Measurements from ENCODE around the gene CCL1.

The CCL1 gene

DNA sequence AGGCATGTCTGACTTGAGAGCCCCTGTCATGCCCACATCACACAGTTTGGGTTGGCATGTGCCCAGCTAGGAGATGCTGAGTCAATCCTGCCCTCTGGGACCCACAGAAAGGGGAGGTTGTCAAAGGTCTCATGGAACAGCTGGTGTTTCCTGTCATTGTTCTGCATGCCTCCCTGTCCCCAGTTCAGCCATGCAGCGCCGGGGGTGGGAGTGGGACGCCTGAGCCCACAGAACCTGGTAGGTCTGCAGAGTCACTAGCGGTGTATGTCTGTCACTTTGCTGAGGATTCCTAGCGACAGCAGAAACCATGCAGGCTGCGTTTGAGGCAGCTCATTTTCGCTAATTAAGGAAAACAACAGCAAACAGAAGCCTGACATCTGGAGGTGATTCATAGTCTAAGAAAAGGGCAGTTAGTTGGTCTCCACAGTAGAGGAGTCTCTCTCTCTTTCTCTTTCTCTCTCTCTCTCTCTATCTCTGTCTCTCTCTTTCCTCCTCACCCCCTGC lies 19.6 kb upstream of the CCL1 start:
- DNase-seq: no peak

DNA sequence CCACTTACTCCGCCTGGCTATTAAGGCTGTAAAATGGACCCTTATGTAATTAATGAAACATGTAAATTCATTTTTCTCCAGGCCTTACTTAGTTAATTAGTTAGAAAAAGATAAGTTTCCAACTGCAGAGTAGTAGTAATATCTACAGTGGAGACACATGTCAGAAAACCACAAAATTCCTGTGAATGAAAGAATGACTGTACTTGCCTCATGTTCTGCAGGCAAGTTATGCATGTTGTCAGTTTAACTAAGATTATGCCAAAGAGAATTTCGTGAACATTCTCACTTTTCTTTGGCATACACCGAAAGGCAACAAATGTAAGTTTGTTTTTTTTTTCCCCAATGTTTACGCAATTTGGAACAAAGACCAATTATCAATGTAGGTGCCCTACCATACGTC lies 16.8 kb upstream of the CCL1 start:
- DNase-seq: no peak

DNA sequence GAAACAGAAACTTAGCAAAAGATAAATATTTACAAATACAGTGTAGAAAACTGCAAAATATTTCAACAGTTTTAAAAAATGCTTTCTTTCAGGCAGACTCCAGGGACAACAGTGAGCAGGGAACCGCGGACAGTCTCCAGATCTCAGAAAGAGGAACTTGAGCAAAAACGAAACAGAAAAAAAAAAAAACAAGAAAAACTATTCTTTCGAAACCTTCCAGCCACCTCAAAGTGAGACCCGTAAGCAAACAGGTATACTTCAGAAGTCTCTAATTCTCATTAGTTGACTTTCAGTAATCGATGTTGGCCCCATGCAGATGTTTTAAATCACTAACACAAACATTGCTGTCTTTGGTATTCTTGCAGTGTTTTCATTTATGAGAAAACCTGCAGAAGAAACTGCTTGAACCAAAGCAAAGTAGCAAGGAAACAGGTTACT lies 15.7 kb upstream of the CCL1 start:
- DNase-seq: no peak

DNA sequence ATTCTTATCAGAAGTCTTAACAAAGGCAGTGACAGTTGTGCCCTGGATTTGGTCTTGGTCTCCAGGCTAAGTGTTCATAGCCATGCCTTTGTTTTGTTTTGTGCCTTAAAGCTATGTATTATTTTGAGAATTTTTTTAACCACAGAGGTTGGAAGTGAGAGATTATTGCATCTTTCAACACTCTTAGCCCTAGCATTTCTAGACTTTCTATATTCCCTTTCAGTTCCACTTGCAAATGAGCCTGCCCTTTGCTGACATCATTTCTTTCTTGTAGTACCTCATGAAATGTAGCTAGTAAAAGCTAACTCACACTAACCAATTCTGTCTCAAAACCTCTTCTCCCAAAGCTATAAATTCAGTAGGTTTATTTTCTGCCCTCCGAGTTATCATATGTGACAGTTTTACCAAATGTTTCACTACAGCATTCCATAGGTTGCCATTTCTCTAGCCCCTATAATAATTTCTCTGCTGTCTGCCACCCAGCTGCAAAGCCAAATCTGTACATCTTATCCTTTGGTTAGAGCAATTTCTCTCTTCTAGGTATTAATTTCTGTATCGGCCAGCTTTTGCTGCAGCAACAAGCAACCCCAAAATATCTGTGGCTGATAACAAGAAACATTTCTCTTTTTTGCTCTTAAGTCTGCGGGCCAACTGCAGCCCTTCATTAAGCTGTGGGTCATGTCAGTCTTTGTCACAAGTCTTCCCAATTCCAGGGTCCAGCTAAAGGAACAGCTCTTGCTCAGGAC lies 14.2 kb upstream of the CCL1 start:
- DNase-seq: no peak

DNA sequence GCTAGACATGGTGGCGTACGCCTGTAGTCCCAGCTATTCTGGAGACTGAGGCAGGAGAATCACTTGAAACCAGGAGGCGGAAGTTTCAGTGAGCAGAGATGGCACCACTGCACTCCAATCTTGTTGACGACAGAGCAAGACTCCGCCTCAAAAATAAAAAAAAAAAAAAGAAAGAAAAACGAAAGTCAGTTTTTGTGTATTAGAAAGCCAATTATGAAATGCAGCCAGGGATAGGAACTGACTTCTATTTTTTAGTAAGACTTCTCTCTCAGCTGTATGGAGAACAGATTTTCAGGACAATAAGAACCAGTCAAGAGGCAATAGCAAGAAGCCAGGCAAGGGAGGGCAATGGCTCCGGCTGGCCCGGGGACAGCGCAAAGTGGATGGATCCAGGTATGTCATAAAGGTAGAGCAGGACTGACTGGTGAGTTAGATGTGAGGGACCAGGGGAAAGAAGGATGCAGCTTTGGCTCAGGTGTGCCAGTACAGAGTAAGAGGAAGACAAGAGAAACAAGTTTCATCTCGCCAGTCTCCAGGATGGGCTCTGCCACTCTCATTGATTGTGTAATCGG lies 12.5 kb upstream of the CCL1 start:
- no peak for DNase-seq

DNA sequence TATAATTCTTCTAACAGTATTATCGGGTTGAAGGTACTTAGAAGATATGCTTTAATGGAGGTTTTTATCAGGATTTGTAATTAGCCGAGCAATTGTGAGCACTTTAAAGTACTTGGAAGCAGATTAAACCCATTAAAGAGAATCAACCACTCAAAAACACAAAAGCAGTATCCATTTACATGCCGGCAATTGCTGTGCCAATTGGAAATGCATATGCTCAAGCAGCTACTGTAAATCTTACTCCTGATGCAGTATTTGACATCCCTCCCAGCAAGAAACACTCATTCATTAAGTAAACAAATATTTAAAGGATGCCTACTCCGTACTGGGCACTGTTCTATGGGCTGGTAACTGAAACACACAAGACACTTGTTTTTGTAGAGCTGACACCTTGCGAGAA lies 11.4 kb upstream of the CCL1 start:
- peak; percentile 86 for DNase-seq

DNA sequence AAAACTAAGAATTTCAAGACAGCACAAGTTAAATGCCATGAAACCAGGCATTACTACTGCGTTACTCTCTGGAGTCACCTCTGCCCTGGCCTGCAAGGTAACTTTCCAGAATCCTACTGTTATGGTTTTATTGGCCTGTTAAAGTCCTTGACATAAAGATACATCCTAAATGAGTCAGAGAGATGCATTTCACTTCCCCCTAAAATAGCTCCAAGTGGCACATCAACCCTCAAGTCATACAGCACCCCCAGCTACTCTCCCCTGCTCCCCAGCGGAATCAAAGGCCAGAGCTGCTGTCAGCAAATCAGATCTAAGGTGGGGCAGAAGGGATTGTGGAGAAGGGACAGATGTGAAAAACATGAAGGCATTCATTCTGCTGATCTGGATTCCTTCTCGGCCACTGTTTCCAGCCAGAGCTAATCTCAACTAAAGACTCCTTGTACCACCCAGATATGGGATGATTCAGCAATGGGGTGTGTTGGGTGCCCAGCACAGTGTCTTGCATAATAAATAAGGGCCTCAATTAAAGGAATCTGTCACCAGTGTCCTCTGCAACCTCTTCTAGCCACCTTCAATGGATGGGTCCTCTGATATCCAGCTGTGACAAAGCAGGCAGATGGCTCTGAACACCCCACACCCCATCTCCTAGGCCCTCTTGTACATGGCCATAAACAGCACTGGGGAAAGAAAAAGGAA lies 8.5 kb upstream of the CCL1 start:
- DNase-seq: no peak

DNA sequence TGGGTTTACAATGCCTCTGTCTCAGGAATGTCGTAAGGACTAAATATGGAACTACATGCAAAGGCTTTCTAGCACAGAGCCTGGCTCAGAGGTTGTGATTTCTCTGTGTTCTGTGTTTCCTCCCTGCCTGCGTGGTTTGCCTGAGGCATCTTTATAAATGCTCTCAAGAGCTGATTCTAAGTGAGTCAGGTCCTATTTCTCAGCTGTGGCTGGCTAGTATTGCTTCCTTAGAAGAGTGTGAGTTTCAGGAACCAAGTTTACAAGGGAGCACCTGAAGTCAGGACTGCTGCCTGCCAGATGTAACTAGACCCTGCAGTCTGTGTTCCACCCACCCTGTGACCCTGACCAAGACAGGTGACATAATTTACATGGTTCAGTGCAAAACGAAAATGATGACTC lies 8.0 kb upstream of the CCL1 start:
- no peak for DNase-seq

DNA sequence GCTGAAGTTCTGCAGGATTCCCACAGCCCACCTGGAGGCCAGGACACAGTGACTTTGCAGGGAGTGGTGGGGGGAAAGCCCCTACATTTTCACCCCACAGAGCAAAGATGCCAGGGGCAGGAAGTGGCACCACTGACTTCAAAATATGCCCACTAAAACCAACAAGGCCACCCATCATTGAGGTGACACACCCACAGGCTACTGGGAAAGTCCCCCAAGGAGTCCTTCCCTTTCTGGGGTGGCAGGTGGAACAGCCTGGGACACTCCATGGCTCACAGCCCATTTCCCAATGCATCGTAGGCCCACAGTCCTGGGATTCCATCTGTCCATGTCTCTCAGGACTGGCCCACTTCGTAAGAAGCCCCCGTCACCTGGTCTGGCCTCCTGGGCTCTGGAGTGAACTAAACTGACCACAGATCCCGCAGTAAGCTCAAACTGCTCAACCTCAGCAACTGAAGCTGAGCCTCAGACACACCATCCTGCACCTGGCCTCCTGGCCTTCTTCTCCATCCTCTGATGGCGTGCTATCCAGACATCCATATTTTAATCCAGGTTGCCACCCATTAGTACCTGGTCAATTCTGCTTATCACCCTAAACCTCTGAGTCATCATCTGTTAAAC lies 7.5 kb upstream of the CCL1 start:
- no peak for DNase-seq

DNA sequence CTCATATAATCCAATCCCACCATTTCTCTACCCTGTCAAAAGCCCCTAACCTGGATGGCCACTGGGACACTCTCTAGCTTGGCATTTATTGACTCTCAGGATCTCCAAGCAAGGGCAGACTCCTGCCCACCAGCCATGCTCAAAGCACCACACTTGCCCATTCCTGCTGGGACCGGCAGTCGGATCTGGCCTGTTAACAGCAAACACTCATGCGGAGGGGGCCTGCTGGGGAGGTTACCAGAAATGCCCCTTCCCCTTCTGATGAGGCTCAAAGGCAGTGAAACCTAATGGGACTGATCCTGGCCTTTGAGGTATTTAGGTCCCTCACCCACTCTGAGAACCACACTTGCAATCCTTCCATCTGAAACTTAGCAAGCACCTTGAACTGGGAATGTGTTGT lies 6.5 kb upstream of the CCL1 start:
- no peak for DNase-seq

DNA sequence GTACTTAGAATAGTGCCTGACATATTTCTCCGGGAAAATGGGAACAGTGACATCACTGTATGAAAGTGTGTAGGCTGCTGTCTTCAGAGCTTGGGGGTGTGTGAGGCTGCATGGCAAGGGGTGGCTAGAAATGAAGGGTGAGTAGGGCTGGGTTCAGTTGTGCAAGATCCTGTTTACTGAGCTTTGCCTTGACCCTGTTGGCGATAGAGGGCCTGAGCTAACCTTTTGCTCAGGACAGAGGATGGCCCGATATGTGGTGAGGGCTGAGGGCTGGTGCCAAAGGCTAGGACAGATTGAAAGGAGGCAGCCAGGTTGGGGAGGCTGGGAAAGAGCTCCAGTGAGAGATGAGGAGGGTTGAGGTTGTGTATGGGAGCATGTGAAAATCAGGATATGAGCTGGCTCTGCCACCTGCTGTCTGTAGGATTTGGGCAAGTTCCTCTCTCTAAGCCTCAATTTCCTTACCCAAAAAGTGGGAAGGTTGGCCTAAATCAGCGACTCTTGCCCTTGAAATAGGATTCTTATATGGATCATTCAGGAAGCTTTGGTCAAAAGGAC lies 6.0 kb upstream of the CCL1 start:
- DNase-seq: no peak

DNA sequence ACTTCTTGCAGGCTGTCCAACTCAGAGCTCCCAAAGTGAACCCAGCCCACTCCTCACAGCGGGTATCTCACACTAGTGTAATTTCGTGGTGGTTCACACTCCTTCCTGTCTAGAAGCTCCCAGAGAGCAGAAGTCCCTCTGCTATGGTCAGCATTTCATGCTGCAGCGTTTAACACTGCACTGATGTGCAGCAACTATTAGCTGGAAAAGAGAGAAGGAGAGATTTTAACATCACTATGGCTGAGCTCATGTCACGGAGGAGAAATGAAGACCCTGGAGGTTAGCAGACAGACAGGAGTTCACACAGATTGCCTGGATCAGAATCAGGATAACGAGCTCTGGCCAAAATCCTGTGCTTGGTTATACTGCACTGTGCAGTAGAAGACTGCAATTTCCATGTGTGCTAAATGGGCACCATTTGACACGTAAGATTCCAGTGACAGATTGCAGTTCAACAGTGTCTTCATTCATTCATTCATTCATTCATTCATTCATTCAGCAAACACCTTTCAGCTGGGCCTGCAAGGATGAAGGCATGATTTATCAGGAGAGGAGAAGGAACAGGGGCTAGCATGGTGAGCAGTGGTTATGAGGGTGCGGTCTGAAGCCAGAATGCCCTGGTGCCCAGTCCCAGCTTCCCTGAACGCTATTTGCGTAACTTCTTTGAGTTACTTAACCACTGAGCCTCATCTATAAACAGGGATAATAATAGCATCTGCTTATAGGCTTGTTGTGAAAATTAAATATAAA lies 5.3 kb upstream of the CCL1 start:
- DNase-seq: no peak

DNA sequence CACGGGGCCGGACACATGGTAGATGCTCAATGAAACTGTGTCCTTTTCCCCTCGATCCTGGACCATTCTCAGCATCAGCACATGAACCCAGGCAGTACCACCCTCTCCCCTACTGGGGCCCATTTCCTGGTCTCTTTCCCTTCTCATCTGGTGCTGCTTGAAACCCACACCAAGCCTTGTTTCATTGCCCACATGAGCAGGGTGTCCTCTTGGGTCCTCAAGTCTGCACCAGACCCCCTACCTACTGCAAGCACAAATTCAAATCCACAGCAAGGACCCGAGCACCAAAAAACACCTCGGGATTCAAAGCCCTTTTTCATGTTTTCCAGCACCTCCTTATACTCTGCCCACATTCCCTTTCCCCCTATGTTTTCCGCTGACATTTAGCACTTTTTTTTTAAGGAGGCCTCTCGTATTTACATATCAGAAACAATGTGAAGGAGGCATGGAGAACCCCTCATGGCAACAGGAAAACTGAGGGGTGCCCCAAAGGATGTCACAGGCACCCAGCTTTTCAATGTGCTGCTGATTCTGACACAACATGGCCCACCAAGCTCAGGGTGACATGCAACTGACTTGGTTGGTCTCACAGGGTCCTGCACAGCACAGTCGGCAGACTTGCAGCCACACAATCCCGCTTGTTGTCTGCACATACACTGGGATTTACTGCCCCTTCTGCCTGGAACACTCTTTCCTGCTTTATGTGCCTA lies 4.6 kb upstream of the CCL1 start:
- DNase-seq: no peak

DNA sequence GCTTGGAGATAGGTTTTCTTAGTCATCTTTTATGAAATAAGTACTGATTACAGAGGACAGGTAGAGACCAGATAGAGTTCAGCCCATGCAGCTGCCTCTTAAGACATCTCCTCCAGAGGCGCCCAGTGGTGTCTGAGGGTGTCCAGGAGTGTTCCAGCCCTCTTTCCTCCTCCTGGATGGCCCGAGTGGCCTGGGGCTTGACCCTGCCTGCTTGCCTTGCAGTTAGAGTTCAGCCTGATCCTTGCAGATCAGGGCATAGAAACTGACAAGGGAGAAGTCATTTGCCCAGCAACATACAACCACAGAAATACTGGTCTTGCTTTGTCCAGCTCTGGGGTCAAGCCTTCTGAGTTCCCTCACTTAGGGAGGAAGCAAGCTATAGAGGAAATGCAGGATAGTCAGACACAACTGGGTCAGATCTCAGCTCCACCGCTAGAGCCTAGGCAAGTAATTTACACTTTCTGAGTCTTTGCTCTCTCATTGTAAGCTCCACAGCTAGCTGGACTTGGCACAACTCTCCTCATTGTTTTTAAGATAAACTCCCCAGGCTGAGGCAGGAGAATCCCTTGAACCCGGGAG lies 3.6 kb upstream of the CCL1 start:
- DNase-seq: no peak

DNA sequence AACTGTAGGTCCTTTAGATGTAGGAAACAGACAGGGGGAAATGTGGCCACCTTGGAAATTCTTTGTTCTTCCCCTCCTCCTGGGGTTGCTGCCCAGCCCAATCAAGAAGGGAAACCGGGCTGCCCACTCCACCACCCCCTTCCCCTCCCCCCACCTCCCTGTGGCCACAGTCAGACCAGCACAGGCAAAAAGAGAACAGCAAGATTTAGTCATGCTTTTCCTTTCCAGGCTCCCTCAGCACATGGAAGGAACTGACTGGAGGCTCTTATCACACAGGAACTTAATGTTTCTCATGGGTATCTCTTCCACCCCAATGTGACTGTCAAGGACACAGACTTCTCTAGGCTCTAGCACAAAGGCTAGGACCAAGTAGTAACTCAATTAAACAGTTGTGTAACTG lies 3.0 kb upstream of the CCL1 start:
- no peak for DNase-seq

DNA sequence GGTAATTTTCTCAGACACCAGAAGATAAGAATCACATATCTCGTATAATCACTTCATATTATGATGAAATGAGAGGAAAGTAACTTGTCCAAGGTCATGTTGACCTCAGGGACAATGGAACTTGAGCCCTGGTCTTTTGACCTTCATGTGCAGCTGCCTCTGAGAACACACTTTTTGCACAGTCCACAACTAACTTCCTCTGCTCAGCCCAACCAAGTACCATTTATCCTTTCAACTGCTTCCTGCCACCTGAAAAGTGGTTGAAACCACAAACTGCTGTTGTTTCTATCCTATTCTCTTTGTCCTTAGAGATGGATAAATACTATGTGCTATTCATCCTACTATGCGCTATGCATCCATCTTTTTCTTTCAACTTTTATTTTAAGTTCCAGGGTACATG lies 2.3 kb upstream of the CCL1 start:
- no peak for DNase-seq

DNA sequence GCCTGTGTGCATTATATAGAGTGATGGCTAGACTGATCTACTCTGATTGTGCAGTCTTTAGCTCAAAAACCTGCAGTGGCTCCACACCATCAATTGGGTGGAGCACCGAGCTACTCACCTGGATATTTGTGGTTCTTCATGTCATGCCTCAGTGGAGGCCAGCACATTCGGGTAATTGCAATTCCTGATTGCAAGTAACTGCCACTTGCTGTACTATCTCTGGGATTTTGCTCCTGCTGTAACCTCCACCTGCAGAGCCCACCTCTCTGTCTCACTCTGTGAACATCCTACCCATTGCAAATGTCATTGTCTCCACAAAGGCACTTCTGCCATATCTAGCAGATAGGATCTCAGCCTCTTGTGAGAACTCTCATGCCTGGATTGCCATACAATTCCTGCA lies 1.7 kb upstream of the CCL1 start:
- DNase-seq: no peak

DNA sequence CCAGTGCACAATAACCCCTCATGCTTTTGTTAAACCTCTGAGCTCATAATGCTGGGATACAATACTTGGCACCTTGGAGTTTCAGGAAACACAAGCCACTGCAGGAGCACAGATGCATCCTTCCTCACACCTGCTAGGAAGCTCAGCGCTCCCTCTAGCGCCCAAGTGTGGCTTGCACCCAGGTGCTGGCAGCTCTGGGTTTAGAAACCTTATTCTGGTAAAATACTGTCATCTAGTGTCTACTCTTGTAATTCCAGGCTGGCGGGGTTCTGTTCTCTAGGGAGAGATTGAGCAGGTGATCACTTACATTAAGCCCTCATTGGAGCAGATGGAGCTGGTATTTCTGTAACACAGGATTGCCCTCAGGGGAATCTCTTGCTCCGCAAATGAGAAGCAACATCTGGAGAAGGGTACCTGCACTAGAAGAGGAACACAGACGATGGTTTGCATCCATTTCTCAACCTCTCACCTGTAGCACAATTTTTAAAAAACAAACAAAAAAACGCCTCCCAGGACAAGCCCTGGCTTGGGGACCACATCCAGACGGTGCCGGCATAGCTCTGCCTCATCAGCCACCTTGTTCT lies 1.5 kb downstream of the CCL1 start:
- DNase-seq: peak; percentile 95

DNA sequence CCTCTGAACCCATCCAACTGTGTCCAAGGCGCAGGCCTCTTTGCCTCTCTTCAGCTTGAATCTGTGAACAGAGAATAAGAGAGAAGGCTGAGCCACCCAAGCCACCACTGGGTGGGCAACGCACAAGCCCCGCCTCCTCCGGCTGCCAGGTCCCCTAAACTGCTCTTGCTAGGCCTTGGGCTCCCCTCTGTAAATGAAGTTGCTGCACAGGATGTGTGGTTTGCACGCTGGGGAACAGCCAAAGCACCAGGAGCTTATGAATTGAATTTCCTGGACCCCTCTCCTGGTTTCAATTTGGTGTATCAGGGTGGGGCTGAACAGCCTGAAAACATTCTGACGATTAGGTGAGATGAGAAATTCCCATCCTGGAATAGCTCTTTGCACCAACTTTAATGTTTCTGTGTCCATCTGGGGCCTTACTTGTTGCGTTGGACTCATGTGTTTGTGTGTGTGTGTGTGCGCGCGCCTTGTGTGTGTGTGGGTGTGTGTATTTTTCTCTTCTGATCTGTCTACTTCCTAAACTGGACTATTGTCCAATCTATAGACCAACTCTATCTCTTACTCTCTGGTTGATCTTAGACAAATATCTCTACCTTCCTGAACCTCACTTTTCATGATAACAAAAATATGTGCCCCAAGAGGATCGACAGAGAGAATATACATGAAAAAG lies 2.3 kb downstream of the CCL1 start:
- no peak for DNase-seq

DNA sequence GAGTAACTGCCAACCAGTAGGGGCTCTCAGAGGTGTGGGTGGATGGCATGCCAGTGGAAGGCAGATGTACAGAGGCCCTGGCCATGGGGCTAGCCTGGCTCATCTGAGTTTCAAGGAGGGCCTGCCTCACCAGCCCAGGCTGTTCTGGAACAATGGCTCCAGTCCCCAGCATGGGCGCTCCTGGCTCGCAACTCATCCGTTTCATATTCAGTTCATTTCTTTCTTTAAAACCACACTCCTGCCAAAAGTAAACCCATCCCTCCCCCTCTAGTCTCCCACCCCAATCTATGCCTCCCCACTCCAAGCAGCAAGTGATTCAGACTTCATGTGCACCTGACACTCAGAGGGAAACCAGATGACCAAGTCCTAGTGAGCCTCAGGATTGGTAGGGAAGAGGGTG lies 4.4 kb downstream of the CCL1 start:
- DNase-seq: peak; percentile 63

DNA sequence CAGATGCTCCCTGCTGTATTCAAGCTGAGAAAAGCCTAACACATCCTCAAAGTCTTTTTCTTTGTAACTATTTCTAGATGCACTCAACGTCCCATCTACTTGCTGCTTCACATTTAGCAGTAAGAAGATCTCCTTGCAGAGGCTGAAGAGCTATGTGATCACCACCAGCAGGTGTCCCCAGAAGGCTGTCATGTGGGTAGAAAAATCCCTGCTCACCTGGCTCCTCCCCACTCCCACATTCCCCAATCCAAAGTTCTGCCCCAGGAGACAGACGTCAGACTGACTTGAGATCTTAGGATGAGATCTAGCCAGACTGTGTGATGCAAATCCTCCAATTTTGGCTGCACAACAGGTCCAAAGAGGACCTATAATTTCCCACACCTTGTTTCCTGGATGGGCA lies 5.6 kb downstream of the CCL1 start:
- DNase-seq: no peak
